ENCODE measurements around the gene WDR4.

Gene WDR4

GRCh38 chr21:42873096-42873495 lies 6.2 kb downstream of the WDR4 start:
- DNase-seq: no peak

- no peak for DNase-seq
Measured at GRCh38 chr21:42868196-42868595, 11.1 kb downstream of the WDR4 start.

- DNase-seq: no peak
Measured at GRCh38 chr21:42865776-42866160, 13.6 kb downstream of the WDR4 start.

GRCh38 chr21:42864815-42865775 lies 14.2 kb downstream of the WDR4 start:
- DNase-seq: no peak

GRCh38 chr21:42864286-42864685 lies 15.1 kb downstream of the WDR4 start:
- DNase-seq: no peak

GRCh38 chr21:42863504-42863870 lies 15.9 kb downstream of the WDR4 start:
- no peak for DNase-seq

GRCh38 chr21:42862774-42863503 lies 16.4 kb downstream of the WDR4 start:
- no peak for DNase-seq

- DNase-seq: no peak
Measured at GRCh38 chr21:42861848-42862400, 17.4 kb downstream of the WDR4 start.

GRCh38 chr21:42861311-42861847 lies 18.0 kb downstream of the WDR4 start:
- no peak for DNase-seq

- no peak for DNase-seq
Measured at GRCh38 chr21:42860345-42860744, 19.0 kb downstream of the WDR4 start.

- no peak for DNase-seq
Measured at GRCh38 chr21:42859891-42860230, 19.5 kb downstream of the WDR4 start.

- DNase-seq: no peak
Measured at GRCh38 chr21:42858957-42859890, 20.1 kb downstream of the WDR4 start.

- no peak for DNase-seq
Measured at GRCh38 chr21:42858185-42858847, 21.0 kb downstream of the WDR4 start.

GRCh38 chr21:42857216-42857615 lies 22.1 kb downstream of the WDR4 start:
- DNase-seq: no peak

- DNase-seq: no peak
Measured at GRCh38 chr21:42855937-42856335, 23.4 kb downstream of the WDR4 start.

GRCh38 chr21:42855171-42855936 lies 24.0 kb downstream of the WDR4 start:
- no peak for DNase-seq

- DNase-seq: no peak
Measured at GRCh38 chr21:42854246-42855010, 24.9 kb downstream of the WDR4 start.

- DNase-seq: no peak
Measured at GRCh38 chr21:42853621-42854020, 25.7 kb downstream of the WDR4 start.

- DNase-seq: no peak
Measured at GRCh38 chr21:42852925-42853570, 26.3 kb downstream of the WDR4 start.
